ENCODE results near the gene CREB1. TPM values are rescaled to one million over a fixed set of nuclear protein-coding genes. Genes with fewer than 3 reads are reported as not detected.
A peak's percentile ranks its signal among the peaks of the same experiment; 100 is the strongest.

Gene CREB1
- total RNA-seq, 1 experiment from 2014 or later = 81.4 TPM

DNA sequence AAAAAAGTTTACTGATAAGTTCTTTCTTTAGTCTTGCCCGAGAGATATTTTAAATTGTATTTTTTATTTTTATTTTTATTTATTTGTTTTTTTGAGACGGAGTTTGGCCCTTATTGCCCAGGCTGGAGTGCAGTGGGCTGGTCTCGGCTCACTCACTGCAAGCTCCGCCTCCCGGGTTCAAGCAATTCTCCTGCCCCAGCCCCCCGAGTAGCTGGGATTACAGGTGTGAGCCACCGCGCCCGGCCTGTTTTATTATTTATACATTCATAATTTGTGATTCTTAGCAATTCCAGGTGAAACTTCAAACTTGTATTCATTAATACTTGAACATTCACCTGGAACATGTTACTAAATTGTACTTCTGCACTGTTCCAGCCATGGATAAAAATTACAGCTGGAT, 2.9 kb downstream of the CREB1 start:
- CTCF ChIA-PET = interaction anchor here (0.6 kb wide), 1 partner anchor 56 kb away, joined by 4 read pairs; no protein-coding TSS in a partner anchor
- peaks cover 9% of the 10 kb centered on the region for H3K4me1 Mint-ChIP-seq (ENCODE audit: low read depth, unreplicated experiment)
- peak overlapping the region; percentile 85 for H3K4me3 Mint-ChIP-seq (ENCODE audit: low read depth, unreplicated experiment)
- peaks cover 46% of the 10 kb centered on the region for H3K36me3 Mint-ChIP-seq (ENCODE audit: insufficient read depth, unreplicated experiment)
- intact Hi-C loops (cut with micrococcal nuclease; ENCODE audit: unreplicated experiment) = no loop called here
- H3K27ac Mint-ChIP-seq (ENCODE audit: unreplicated experiment) = peak overlapping the region; percentile 33
- TF ChIP-seq, protein P1, sequence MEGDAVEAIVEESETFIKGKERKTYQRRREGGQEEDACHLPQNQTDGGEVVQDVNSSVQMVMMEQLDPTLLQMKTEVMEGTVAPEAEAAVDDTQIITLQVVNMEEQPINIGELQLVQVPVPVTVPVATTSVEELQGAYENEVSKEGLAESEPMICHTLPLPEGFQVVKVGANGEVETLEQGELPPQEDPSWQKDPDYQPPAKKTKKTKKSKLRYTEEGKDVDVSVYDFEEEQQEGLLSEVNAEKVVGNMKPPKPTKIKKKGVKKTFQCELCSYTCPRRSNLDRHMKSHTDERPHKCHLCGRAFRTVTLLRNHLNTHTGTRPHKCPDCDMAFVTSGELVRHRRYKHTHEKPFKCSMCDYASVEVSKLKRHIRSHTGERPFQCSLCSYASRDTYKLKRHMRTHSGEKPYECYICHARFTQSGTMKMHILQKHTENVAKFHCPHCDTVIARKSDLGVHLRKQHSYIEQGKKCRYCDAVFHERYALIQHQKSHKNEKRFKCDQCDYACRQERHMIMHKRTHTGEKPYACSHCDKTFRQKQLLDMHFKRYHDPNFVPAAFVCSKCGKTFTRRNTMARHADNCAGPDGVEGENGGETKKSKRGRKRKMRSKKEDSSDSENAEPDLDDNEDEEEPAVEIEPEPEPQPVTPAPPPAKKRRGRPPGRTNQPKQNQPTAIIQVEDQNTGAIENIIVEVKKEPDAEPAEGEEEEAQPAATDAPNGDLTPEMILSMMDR (IDR thresholded peaks at IDR 0.05; ENCODE audit: unreplicated experiment) = no peak
- H3K9me3 Mint-ChIP-seq (ENCODE audit: low read depth, unreplicated experiment) = no peaks in the 10 kb centered on the region
- peak; percentile 28 for DNase-seq
- BruUV-seq (replicated peaks) = no TSS peak
- no peaks in the 10 kb centered on the region for H3K27me3 Mint-ChIP-seq (ENCODE audit: unreplicated experiment)

DNA sequence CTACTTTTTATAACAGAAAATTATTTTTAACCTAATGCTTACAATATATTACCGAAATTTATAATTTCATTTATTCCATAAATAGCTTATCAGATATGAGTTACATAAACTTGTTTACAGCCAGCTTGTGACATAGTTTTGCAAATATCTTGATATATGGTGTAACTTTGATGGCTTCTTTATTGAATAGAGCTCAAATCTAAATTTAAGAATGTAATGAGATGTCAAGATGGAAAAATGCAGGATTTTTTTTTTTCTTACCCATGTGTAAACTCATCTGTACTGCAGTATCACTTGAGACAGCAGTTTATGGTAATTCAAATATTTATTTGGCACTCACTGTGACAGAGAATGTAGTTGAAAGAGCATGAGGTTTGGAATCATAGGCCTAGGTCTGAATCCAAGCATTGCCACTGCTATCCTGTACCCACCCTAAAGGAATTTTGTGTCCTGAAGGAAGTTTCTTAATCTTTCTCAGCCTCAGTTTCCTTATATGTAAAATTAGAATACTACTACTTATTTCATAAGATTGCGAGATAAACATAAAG, 3.8 kb downstream of the CREB1 start:
- CTCF ChIA-PET = no interaction called here
- TF ChIP-seq, protein P1 (IDR thresholded peaks at IDR 0.05; ENCODE audit: unreplicated experiment) = no peak
- H3K9me3 Mint-ChIP-seq (ENCODE audit: low read depth, unreplicated experiment) = no peaks in the 10 kb centered on the region
- no peak for DNase-seq
- H3K4me1 Mint-ChIP-seq (ENCODE audit: low read depth, unreplicated experiment) = peaks cover under 1% of the 10 kb centered on the region
- peak overlapping the region; percentile 76 for H3K27ac Mint-ChIP-seq (ENCODE audit: unreplicated experiment)
- peaks cover 40% of the 10 kb centered on the region for H3K36me3 Mint-ChIP-seq (ENCODE audit: insufficient read depth, unreplicated experiment)
- H3K27me3 Mint-ChIP-seq (ENCODE audit: unreplicated experiment) = no peaks in the 10 kb centered on the region
- H3K4me3 Mint-ChIP-seq (ENCODE audit: low read depth, unreplicated experiment) = peak overlapping the region; percentile 85
- intact Hi-C loops (cut with micrococcal nuclease; ENCODE audit: unreplicated experiment) = no loop called here
- BruUV-seq (replicated peaks) = no TSS peak

DNA sequence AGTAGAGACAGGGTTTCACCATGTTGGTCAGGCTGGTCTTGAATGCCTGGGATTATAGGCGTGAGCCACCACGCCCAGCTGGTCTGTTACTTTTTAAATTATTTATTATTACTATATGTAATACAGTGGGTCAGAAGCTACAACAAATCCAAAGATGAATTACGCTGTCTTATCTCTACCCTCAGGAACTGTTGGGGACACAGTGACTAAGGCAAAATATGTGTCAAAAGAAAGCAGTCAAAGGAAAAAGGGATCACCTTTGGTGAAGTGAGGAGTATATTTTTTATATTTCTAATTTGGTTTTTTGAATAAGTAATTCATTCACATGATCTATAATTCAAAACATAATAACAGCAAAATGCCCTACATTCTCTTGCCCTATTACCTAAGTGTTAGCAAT, 4.7 kb downstream of the CREB1 start:
- intact Hi-C loops (cut with micrococcal nuclease; ENCODE audit: unreplicated experiment) = no loop called here
- no peak overlapping the region for H3K27ac Mint-ChIP-seq (ENCODE audit: unreplicated experiment)
- H3K27me3 Mint-ChIP-seq (ENCODE audit: unreplicated experiment) = no peaks in the 10 kb centered on the region
- DNase-seq = no peak
- peaks cover 31% of the 10 kb centered on the region for H3K36me3 Mint-ChIP-seq (ENCODE audit: insufficient read depth, unreplicated experiment)
- TF ChIP-seq, protein P1 (IDR thresholded peaks at IDR 0.05; ENCODE audit: unreplicated experiment) = no peak
- CTCF ChIA-PET = no interaction called here
- BruUV-seq (replicated peaks) = no TSS peak
- H3K4me1 Mint-ChIP-seq (ENCODE audit: low read depth, unreplicated experiment) = no peaks in the 10 kb centered on the region
- no peak overlapping the region for H3K4me3 Mint-ChIP-seq (ENCODE audit: low read depth, unreplicated experiment)
- H3K9me3 Mint-ChIP-seq (ENCODE audit: low read depth, unreplicated experiment) = no peaks in the 10 kb centered on the region

DNA sequence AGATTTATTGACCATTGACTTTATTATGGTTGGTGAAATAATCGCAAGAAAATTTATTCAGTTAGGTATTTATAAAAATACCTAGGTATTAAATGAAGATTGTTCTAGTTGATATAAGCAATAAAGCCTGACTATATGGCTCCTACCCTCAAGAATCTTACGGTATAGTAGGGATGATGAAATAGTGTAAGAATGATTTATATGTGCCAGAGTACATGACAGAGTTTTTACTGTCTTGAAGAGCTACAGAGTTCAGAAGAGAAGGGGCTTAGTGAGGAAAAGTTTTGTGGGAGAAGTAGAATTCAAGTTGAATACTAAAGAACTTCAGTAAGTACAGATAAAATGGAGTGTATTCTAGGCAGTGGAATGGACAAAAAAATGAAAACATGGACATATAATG, 9.7 kb downstream of the CREB1 start:
- TF ChIP-seq, protein P1 (IDR thresholded peaks at IDR 0.05; ENCODE audit: unreplicated experiment) = no peak
- no TSS peak for BruUV-seq (replicated peaks)
- Mint-ChIP-seq H3K27ac (ENCODE audit: unreplicated experiment) (no peak overlapping the region), H3K4me3 (ENCODE audit: low read depth, unreplicated experiment) (no peak overlapping the region), H3K4me1 (ENCODE audit: low read depth, unreplicated experiment) (peaks cover 7% of the 10 kb centered on the region), H3K27me3 (ENCODE audit: unreplicated experiment) (no peaks in the 10 kb centered on the region), H3K9me3 (ENCODE audit: low read depth, unreplicated experiment) (no peaks in the 10 kb centered on the region), H3K36me3 (ENCODE audit: insufficient read depth, unreplicated experiment) (no peaks in the 10 kb centered on the region)
- no peak for DNase-seq
- CTCF ChIA-PET = no interaction called here
- intact Hi-C loops (cut with micrococcal nuclease; ENCODE audit: unreplicated experiment) = no loop called here

Data from Calu3 (cell line).